GM10266 (cell line): ENCODE results near the gene PDIK1L.

Source experiments
- DNase-seq: peaks from one replicate; pipeline ENCODE4 v3.0.0; 2012; ENCODE audit errors: extremely low spot score
- TF ChIP-seq, protein P1 (sequence below): IDR thresholded peaks from 2 replicates; pipeline ENCODE4 v1.5.1; 2012; ENCODE audit warnings: mild to moderate bottlenecking, low read depth; ENCODE audit not compliant: control insufficient read depth, insufficient read depth; ENCODE audit errors: missing control alignments

Gene PDIK1L

DNA sequence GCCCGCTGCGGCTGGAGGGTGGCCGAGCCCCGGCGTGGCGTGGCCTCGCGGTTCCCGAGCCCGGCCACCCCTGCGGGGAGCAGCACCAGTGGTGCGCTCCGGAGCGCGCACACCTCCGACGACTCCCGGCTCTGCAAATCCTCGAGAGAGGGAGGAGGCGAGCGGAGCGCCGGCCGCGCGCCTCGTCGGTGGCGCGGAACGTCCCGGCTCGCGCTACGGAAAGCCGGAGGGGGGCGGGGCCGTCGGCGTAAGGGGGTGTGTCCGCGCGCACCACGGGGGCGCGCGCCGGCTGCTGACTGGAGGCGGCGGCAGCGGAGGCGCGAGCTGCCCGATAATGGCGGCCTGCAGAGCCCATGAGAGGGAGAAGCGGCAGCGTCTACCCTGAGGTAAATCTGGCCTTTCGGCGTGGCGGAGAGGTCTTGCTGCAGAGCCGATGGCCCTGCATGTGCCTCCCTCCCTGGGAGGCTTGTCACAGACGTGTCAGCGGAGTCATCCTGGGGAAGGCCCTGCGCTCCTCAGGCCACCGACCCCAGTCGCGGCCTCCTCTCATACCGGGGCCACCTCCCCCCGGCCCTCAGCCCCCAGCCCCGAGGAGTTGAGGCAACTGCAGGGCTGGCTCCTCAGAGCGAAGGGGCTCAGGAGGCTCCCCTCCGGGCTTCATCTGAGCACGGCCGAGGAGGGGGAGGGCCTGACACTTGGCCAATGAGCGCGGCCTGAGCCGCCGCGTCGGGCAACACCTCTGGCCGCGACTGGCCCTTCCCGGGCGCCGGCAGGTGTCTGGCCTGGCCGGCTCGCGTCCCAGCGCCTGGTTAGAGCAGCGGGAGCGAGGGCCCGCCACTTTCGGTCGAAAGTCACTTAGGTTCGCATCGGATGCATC, at the start of gene PDIK1L:
Gene PDIK1L, plus strand, starts transcription at position 295 of the 877 bp plus-strand sequence. CDS start 2,485 bp downstream, outside the sequence.
- TF ChIP-seq, protein P1, sequence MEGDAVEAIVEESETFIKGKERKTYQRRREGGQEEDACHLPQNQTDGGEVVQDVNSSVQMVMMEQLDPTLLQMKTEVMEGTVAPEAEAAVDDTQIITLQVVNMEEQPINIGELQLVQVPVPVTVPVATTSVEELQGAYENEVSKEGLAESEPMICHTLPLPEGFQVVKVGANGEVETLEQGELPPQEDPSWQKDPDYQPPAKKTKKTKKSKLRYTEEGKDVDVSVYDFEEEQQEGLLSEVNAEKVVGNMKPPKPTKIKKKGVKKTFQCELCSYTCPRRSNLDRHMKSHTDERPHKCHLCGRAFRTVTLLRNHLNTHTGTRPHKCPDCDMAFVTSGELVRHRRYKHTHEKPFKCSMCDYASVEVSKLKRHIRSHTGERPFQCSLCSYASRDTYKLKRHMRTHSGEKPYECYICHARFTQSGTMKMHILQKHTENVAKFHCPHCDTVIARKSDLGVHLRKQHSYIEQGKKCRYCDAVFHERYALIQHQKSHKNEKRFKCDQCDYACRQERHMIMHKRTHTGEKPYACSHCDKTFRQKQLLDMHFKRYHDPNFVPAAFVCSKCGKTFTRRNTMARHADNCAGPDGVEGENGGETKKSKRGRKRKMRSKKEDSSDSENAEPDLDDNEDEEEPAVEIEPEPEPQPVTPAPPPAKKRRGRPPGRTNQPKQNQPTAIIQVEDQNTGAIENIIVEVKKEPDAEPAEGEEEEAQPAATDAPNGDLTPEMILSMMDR = no peak
- DNase-seq = peak; percentile 96

DNA sequence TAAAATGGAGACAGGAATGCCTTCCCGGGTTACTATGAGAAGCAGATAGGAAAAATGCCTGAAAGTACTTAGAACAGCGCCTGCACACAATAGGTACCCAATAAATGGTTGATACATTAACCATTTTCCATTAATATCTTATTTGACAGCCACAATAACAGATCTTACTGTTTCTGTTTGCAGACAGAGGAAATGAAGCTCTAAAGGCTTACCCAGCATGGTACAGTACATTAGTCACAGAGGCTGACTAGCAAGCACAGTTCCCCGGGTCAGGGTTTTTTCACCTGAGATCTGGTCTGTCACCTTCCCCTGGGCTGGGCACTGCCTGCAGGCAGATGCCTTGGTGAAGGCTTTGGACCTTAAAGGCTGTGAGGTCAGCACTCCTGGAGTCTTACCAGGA, 47.1 kb upstream of the PDIK1L start:
- no peak for DNase-seq
- TF ChIP-seq, protein P1 = no peak

DNA sequence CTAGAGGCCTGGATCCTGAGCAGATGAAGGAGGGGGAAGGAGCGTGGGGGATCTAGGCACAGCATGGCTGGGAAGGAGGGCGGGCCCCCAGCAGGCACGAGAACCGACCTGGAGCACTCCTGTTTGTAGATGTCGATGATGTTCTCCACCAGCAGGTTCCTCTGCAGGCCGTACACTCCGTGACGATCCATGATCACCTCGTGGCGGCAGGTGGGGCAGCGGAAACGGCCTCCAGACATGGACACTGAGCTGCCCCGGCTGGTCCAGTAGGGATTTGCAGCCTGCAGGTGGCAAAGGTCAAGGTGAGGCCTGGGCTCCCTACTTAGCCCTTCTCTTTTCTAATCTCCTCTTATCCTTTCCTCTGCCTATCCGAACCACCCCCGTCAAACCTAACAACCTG, 45.5 kb upstream of the PDIK1L start:
- DNase-seq = no peak
- TF ChIP-seq, protein P1 = no peak

DNA sequence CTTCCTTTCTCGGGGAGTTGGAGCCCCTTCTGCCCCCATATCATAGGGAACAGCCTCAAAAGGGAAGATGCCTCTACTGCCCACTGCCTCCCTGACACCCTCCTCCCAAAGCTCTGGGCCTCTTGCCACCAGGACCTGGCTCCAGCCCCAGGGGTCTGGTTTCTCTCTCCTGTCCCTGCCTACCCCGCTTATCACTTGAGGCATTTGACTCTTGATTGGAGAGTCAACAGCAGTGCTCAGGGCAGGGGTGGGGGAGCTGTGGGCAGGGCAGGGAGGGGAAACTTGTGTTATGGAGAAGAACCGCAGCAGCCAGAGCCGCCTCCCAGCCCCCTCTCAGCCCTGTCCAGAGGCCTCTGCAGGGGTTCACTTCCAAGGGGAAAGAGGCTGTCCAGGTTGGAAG, 44.8 kb upstream of the PDIK1L start:
- no peak for DNase-seq

DNA sequence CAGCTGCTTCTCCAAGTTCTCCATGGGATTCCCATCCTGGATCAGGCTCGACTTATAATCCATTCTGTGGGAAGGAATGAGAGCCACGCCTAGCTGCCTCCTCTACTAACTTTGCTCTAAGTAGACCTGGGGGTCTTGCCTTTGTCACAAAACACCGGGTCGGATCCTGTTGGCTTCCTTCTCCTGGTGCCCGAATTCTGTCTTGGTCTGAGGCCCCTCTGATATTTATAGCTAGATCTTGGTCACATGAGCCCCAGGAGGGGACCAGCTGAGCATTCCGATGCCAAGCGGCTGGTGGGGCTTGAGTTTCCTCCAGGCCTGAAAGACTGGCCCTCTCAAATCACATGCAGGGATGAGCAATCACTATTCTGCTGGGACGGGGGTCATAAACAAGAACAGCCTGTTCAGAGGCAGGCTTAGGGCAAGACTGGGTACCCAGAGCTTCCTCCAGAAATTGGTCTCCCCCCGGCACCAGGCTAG, 44.2 kb upstream of the PDIK1L start, which contains the start of gene TRIM63:
Gene TRIM63, minus strand, starts transcription at position 199 of the 480 bp plus-strand sequence. Its CDS starts 136 bp downstream, at position 63.
- DNase-seq = no peak
- TF ChIP-seq, protein P1 = no peak

More for the DNA sequence above, 44.8 kb upstream of the PDIK1L start:
- TF ChIP-seq, protein P1 = no peak

DNA sequence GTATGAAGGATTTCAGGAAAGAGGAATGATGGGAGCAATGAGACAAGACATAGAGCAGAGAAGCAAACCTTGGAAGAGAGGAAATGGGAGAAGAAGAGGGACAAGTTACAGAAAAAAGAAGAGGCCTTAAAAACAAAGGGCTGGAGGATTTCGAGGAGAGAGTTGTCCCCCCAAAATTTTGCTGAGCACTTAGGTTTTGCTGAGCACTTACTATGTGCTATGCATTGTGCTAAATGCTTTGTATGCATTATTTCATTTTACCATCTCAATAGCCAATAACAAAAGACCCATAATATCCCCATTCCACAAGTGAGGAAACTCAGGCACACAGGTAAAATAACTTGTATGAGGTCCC, 41.7 kb upstream of the PDIK1L start:
- TF ChIP-seq, protein P1 = no peak
- DNase-seq = no peak

DNA sequence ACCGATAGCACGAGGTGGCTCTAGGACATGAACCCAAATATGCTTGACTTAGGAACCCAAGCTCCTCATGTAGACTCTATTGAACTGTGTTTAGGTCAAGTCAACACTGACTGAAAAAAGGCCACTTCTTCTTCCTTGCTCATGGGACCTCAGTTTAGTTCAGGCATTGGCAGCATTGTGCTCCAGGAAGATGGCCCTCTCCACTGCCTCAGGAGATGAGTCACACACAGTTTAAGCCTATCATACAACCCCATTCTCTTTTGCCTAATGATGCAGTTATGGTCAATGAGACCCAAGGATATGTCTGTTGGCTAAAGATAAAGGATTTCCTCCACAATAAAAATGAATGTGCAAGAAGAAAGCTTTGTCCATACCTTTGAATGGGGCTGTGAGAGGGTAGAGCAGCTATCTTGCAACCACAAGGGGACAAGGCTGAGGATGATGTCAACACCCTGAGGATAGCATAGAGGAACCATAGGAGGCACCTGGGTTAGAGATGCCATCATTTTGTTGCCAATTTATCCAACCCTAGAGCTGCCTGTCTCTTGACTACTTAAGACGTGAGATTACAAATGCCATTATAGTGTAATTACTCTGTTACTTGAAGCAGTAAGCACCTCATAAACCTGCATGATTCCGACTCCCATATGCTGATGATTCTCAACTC, 41.2 kb upstream of the PDIK1L start:
- DNase-seq = no peak
- TF ChIP-seq, protein P1 = no peak
